Cardiac muscle cell (in vitro differentiated cells and primary cell): ENCODE measurements around the gene TAF1B. TPM values are rescaled to one million over a fixed set of nuclear protein-coding genes. Genes with fewer than 3 reads are reported as not detected.

Experiments used
- DNase-seq, 2 donors: peaks; one replicate each; pipeline versions ENCODE4 v3.0.0 to v3.0.0-alpha.2; 2010 to 2017; ENCODE audit warnings: low read depth in 1 of 2, low spot score in 1 of 2
- H3K27ac ChIP-seq: fragments of 200-600 bp; sonication (generic); 2 replicates; pipeline ENCODE4 v1.5.1; 2016
- H3K27me3 ChIP-seq: fragments of 200-600 bp; sonication (generic); 2 replicates; pipeline ENCODE4 v1.6.0; 2016; ENCODE audit warnings: control low read depth
- H3K36me3 ChIP-seq: fragments of 200-600 bp; sonication (generic); 2 replicates; pipeline ENCODE4 v1.5.1; 2016; ENCODE audit warnings: control low read depth
- H3K4me1 ChIP-seq: fragments of 200-600 bp; sonication (generic); 2 replicates; pipeline ENCODE4 v1.8.1; 2017; ENCODE audit warnings: low read depth, mild to moderate bottlenecking, mixed run types
- H3K4me3 ChIP-seq: fragments of 200-600 bp; sonication (generic); 2 replicates; pipeline ENCODE4 v1.5.1; 2016; ENCODE audit warnings: mild to moderate bottlenecking
- H3K9me3 ChIP-seq: fragments of 200-600 bp; sonication (generic); 2 replicates; pipeline ENCODE4 v1.5.1; 2017; ENCODE audit warnings: low read depth, mild to moderate bottlenecking, control low read depth
- polyA plus RNA-seq: library from polyadenylated mRNA; unstranded; fragments of >200 nt; fragmentation: Nextera tagmentation; extraction: Ambion mirVana; gene quantifications from 2 replicates; pipeline ENCODE4 v1.2.1, GENCODE V29; 2016
- total RNA-seq: library from RNA; depleted of rRNA; stranded (reverse); fragments of >200 nt; gene quantifications from 2 replicates; pipeline ENCODE4 v1.2.3, GENCODE V29; 2016
- TF ChIP-seq, protein P1 (sequence below): IDR thresholded peaks from 2 replicates; pipeline ENCODE4 v1.5.1; 2012; ENCODE audit warnings: low read depth, mild to moderate bottlenecking, low read length

TAF1B gene
- total and polyA plus RNA-seq, 2 experiments from 2014 or later = 11.2 to 14.2 TPM

DNA sequence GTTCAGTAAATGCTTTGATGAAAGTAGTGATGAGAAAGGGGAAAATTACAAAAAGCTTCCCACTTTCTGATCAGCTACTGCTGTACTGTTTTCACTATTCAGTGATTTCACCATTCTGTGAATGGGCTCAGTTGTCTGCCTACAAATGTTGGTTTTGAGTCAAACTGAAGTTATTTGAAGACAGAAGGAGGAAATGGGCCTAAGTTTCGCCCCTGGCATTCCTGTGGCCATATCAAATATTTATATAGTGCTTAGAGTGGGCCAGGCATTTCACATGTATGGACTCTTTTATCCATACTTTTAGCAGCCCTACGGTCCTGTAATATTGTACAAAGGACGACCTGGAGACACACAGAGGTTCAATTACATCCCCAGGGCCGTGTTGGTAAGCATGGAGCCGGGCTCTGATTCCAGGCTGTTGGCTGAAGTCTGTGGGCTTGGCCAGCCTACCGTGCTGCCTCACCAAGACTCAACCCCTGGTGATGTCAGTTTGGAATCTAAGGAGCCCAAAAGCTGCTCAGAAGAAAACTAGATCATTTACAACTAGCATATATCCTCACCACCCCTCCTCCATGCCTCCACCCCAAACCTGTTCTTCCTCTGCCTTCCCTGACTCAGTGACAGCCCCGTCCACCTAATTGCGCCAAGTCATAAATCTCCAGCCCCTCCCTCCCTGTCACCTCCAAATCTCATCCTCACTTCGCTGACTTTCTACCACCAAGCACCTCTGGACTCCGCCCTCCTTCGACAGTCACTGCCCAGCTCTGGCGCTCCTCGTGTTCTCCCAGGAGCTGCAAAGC is 98.1 kb downstream of the TAF1B start:
- Histone ChIP-seq H3K36me3 (no peaks in the 10 kb centered on the region), H3K4me1 (peaks cover 5% of the 10 kb centered on the region), H3K9me3 (no peaks in the 10 kb centered on the region), H3K4me3 (no peak overlapping the region), H3K27me3 (peaks cover 19% of the 10 kb centered on the region), H3K27ac (no peak overlapping the region)
- peak in 1 of 2 donors; percentile 64 for DNase-seq
- TF ChIP-seq, protein P1, sequence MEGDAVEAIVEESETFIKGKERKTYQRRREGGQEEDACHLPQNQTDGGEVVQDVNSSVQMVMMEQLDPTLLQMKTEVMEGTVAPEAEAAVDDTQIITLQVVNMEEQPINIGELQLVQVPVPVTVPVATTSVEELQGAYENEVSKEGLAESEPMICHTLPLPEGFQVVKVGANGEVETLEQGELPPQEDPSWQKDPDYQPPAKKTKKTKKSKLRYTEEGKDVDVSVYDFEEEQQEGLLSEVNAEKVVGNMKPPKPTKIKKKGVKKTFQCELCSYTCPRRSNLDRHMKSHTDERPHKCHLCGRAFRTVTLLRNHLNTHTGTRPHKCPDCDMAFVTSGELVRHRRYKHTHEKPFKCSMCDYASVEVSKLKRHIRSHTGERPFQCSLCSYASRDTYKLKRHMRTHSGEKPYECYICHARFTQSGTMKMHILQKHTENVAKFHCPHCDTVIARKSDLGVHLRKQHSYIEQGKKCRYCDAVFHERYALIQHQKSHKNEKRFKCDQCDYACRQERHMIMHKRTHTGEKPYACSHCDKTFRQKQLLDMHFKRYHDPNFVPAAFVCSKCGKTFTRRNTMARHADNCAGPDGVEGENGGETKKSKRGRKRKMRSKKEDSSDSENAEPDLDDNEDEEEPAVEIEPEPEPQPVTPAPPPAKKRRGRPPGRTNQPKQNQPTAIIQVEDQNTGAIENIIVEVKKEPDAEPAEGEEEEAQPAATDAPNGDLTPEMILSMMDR = no peak

DNA sequence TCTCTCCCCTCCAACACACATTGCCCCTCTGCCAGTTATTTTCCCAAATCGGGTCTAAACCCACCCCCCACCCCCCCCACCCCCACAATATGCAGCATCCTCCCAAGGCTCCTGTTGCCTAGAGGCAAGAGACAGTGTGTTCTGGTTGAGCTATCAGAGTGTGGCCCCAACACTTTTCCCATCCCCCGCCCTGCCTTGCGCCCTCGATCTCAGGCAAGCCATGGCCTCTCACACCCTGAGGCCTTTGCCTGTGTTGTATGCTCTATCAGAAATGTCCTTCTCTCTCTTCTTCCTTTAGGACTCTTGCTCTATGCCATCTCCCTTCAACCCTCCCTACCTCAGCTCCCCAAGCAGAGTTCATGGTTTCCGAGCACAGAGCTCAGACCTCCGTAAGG is 98.7 kb downstream of the TAF1B start:
- Histone ChIP-seq H3K9me3 (no peaks in the 10 kb centered on the region), H3K27ac (no peak overlapping the region), H3K4me1 (peaks cover 5% of the 10 kb centered on the region), H3K27me3 (peaks cover 20% of the 10 kb centered on the region), H3K4me3 (no peak overlapping the region), H3K36me3 (no peaks in the 10 kb centered on the region)
- TF ChIP-seq, protein P1 = no peak
- no peak for DNase-seq

DNA sequence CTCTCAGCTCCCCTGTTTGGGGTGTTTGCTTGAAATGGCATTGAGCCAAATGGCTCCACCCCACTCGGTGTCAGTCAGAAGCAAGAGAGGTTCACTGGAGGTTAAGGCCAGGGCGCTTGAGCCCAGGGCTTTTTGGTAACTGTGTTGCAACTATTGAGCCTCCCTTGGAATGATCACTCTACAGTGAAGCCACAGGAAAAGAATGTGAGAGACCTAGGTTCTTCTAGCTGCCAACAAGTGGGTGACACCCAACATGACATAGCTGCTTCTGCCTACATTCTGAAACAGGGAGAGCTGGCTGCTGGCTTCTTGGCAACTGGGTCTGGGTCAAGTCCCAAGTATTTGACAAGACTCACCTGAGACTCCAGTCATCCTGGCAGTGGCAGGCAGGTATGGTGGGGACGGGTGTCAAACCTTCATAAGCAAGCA is 101.1 kb downstream of the TAF1B start:
- Histone ChIP-seq H3K4me1 (peaks cover 5% of the 10 kb centered on the region), H3K36me3 (no peaks in the 10 kb centered on the region), H3K4me3 (no peak overlapping the region), H3K27ac (no peak overlapping the region), H3K27me3 (peaks cover 36% of the 10 kb centered on the region), H3K9me3 (no peaks in the 10 kb centered on the region)
- TF ChIP-seq, protein P1 = no peak
- DNase-seq = no peak

DNA sequence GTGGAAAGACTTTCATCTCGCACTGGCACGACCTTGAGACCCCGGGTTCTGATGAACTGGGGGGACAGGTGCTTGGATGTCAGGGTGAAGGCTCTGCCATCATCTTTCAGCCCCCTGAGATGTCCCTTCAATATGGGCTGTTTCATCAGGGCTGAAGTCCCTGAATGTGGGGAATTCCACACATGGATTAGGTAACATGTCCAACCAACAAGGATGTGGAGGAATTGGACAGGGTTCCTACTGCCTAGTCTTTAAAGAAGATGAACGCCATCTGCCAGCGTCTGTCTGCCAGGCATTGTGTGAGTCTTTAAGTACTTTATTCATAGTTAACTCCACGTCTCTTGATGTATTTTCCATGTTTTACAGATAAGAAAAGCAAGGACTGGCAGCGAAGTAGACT is 102.3 kb downstream of the TAF1B start:
- H3K9me3 ChIP-seq = no peaks in the 10 kb centered on the region
- no peaks in the 10 kb centered on the region for H3K4me1 ChIP-seq
- TF ChIP-seq, protein P1 = no peak
- peaks cover 48% of the 10 kb centered on the region for H3K27me3 ChIP-seq
- no peak overlapping the region for H3K27ac ChIP-seq
- H3K4me3 ChIP-seq = no peak overlapping the region
- no peaks in the 10 kb centered on the region for H3K36me3 ChIP-seq
- no peak for DNase-seq

DNA sequence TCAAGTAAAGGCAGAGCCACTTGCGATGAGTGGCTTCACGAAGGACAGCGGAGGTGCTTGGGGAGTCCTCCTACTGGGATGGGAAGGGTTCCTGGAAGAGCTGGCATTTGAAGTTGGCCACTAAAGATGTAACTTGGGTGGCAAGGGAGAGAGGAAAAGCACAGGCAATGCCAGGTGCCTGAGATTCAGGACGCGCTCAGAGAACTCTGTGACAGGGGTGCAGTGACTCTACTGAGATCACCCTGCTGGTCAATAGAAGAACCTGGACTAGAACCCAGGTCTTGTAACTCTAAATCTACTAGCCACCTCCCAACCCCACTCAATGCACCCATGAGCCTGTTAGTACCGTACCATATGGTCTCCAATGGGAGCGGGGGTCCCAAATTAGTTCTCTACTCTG is 102.8 kb downstream of the TAF1B start:
- no peaks in the 10 kb centered on the region for H3K9me3 ChIP-seq
- H3K4me3 ChIP-seq = no peak overlapping the region
- peaks cover 52% of the 10 kb centered on the region for H3K27me3 ChIP-seq
- TF ChIP-seq, protein P1 = no peak
- no peaks in the 10 kb centered on the region for H3K4me1 ChIP-seq
- H3K27ac ChIP-seq = no peak overlapping the region
- no peak for DNase-seq
- H3K36me3 ChIP-seq = no peaks in the 10 kb centered on the region
